Measurements from ENCODE around the gene ATF4.

Gene ATF4

GRCh38 chr22:39490966-39491680, 29.2 kb upstream of the ATF4 start:
- no peak for TF ChIP-seq CTCF (conservative IDR thresholded peaks at IDR 0.05)
- H3K27ac ChIP-seq: no peak overlapping the region

DNA sequence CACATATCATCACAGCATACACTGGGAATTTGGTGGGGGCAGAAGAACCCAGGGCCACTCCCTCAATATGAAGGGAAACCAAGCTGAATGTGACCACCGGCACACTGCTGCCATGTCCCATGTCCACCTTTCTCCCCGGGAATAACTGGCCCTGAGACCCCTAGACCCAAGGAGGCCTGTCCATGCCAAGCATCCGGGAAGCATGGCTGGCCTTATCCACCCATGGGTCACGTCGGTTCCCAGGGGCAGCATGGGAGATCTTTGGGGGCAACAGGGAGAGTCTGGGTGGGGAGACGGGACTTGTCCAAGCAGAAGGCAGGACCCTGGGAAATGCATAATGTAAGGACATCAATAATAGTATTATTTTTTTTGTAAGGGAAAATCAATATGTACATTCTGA, 28.7 kb upstream of the ATF4 start:
- TF ChIP-seq CTCF (conservative IDR thresholded peaks at IDR 0.05): no peak
- H3K27ac ChIP-seq: no peak overlapping the region

DNA sequence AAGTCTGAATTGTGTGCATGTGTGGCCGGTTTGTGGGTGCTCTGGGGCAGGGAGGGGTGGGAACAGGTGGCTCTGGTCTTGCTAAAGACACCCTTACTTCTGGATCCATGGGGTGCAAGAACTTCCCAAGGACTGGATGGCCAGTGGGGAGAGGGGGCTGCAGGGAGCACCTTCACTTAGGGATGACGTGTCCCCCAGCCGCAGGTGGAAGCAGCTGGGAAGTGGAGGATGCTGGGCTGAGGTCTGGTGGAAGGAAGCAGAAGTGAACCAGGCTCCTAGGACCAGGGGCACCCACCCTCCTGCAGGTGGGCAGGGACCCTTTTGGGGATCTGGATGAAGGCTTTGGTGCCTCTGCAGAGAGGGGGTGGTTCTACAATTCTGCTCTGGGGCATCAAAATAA, 28.2 kb upstream of the ATF4 start:
- no peak for TF ChIP-seq CTCF (conservative IDR thresholded peaks at IDR 0.05)
- no peak overlapping the region for H3K27ac ChIP-seq

DNA sequence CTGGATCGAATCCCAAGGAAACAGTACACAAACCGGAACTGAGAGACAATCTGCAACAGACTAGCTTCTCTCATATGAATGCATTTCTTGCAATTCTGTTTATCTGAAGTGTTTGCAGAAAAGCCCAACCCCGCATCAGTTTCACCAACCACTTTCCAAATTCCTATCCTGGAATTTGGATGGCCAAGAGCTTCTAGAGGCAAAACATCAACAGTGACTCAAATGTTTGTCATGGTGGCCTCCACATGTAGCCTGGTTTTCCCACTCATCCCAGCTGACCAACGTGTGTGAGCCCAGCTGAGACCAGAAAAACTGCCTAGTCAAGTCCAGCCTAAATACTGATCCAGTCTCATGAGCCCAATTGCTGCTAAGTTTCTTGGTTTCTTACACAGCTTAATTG, 26.6 kb upstream of the ATF4 start:
- peak overlapping the region; percentile 30 for H3K27ac ChIP-seq
- TF ChIP-seq CTCF (conservative IDR thresholded peaks at IDR 0.05): no peak

GRCh38 chr22:39494471-39495120, 25.8 kb upstream of the ATF4 start:
- peak overlapping the region; percentile 30; the same call in 1 of the 2 replicates for H3K27ac ChIP-seq
- no peak for TF ChIP-seq CTCF (conservative IDR thresholded peaks at IDR 0.05)

- peak; percentile 85 for TF ChIP-seq CTCF (conservative IDR thresholded peaks at IDR 0.05)
These were observed 24.1 kb upstream of the ATF4 start for GRCh38 chr22:39496131-39496838.

GRCh38 chr22:39497429-39497828, 22.9 kb upstream of the ATF4 start:
- no peak for TF ChIP-seq CTCF (conservative IDR thresholded peaks at IDR 0.05)

More at GRCh38 chr22:39496131-39496838, 24.1 kb upstream of the ATF4 start:
- H3K27ac ChIP-seq: peak overlapping the region; percentile 86

More at GRCh38 chr22:39497429-39497828, 22.9 kb upstream of the ATF4 start:
- H3K27ac ChIP-seq: peak overlapping the region; percentile 86

Measured in VCaP (cell line).